GM21390 (cell line): Measurements from ENCODE around the gene MICAL3.

Experiments used
- ATAC-seq: cut with Tn5 transposase; IDR thresholded peaks from one replicate; pipeline ENCODE4 v1.9.1; 2021; ENCODE audit not compliant: unreplicated experiment

Gene MICAL3

GRCh38 chr22:17974703-17975372 lies 49.5 kb downstream of the MICAL3 start:
- ATAC-seq = no peak

GRCh38 chr22:17974087-17974486 lies 50.3 kb downstream of the MICAL3 start:
- ATAC-seq = no peak

GRCh38 chr22:17973217-17973616 lies 51.1 kb downstream of the MICAL3 start:
- ATAC-seq = no peak

- no peak for ATAC-seq
Observed at GRCh38 chr22:17972385-17973191, 51.8 kb downstream of the MICAL3 start.

- no peak for ATAC-seq
Observed at GRCh38 chr22:17971711-17972110, 52.6 kb downstream of the MICAL3 start.

GRCh38 chr22:17970201-17970708 lies 54.1 kb downstream of the MICAL3 start:
- ATAC-seq = no peak

GRCh38 chr22:17969701-17970113 lies 54.7 kb downstream of the MICAL3 start:
- no peak for ATAC-seq

- ATAC-seq = no peak
Observed at GRCh38 chr22:17968126-17968525, 56.2 kb downstream of the MICAL3 start.

- ATAC-seq = no peak
Observed at GRCh38 chr22:17966403-17966717, 58.0 kb downstream of the MICAL3 start.

GRCh38 chr22:17965538-17966402 lies 58.6 kb downstream of the MICAL3 start:
- ATAC-seq = no peak

GRCh38 chr22:17964643-17965042 lies 59.7 kb downstream of the MICAL3 start:
- ATAC-seq = peak; percentile 87

- peak; percentile 30 for ATAC-seq
Observed at GRCh38 chr22:17964156-17964555, 60.2 kb downstream of the MICAL3 start.

GRCh38 chr22:17963015-17963414 lies 61.3 kb downstream of the MICAL3 start:
- no peak for ATAC-seq

- no peak for ATAC-seq
Observed at GRCh38 chr22:17962168-17962567, 62.2 kb downstream of the MICAL3 start.

GRCh38 chr22:17961446-17961729 lies 63.0 kb downstream of the MICAL3 start:
- ATAC-seq = no peak

- ATAC-seq = no peak
Observed at GRCh38 chr22:17960695-17961445, 63.5 kb downstream of the MICAL3 start.

GRCh38 chr22:17960011-17960410 lies 64.3 kb downstream of the MICAL3 start:
- ATAC-seq = no peak

GRCh38 chr22:17958166-17958565 lies 66.2 kb downstream of the MICAL3 start:
- no peak for ATAC-seq

- no peak for ATAC-seq
Observed at GRCh38 chr22:17957693-17958092, 66.7 kb downstream of the MICAL3 start.

GRCh38 chr22:17957204-17957603 lies 67.2 kb downstream of the MICAL3 start:
- no peak for ATAC-seq

GRCh38 chr22:17956630-17957029 lies 67.7 kb downstream of the MICAL3 start:
- ATAC-seq = no peak
